ENCODE data around the gene NINJ1. TPM values are rescaled to one million over a fixed set of nuclear protein-coding genes. Genes with fewer than 3 reads are reported as not detected.
"Not testable (repeated sequence)": the region's sequence is repeated elsewhere in the genome, so short reads cannot be mapped to it uniquely, and the experiment has no call there.

The NINJ1 gene
- total RNA-seq, 1 donor from 2014 or later = 11.0 TPM

- Mint-ChIP-seq H3K27me3 (no peaks in the 10 kb centered on the region), H3K9me3 (peaks cover 4% of the 10 kb centered on the region), H3K36me3 (ENCODE audit: low read depth) (no peaks in the 10 kb centered on the region), H3K4me3 (no peak overlapping the region), H3K4me1 (peaks cover 6% of the 10 kb centered on the region), H3K27ac (no peak overlapping the region)
- ATAC-seq (ENCODE audit: low read depth) (no peak), DNase-seq (no peak)
- CTCF ChIA-PET = no interaction called here
- TF ChIP-seq CTCF (IDR thresholded peaks at IDR 0.05) = no peak
- POLR2A ChIA-PET = interaction anchor here (0.9 kb wide), 1 partner anchor 17 kb away, joined by 3 read pairs; the partner anchor contains the start of gene NINJ1
- intact Hi-C loops (cut with micrococcal nuclease) = no loop called here
Observed at GRCh38 chr9:93151097-93151784, 17.2 kb upstream of the NINJ1 start.

- DNase-seq (no peak), ATAC-seq (ENCODE audit: low read depth) (no peak)
- POLR2A ChIA-PET = no interaction called here
- CTCF ChIA-PET = no interaction called here
- H3K9me3 Mint-ChIP-seq = peaks cover 4% of the 10 kb centered on the region
- H3K27me3 Mint-ChIP-seq = no peaks in the 10 kb centered on the region
- intact Hi-C loops (cut with micrococcal nuclease) = no loop called here
- no peak overlapping the region for H3K4me3 Mint-ChIP-seq
- no peak overlapping the region for H3K27ac Mint-ChIP-seq
- no peak for TF ChIP-seq CTCF (IDR thresholded peaks at IDR 0.05)
- peaks cover 10% of the 10 kb centered on the region for H3K4me1 Mint-ChIP-seq
- no peaks in the 10 kb centered on the region for H3K36me3 Mint-ChIP-seq (ENCODE audit: low read depth)
Observed at GRCh38 chr9:93149361-93149760, 15.3 kb upstream of the NINJ1 start.

GRCh38 chr9:93148721-93149120 is 14.7 kb upstream of the NINJ1 start:
- Mint-ChIP-seq H3K4me1 (peaks cover 17% of the 10 kb centered on the region), H3K27me3 (no peaks in the 10 kb centered on the region), H3K36me3 (ENCODE audit: low read depth) (no peaks in the 10 kb centered on the region), H3K27ac (no peak overlapping the region), H3K9me3 (peaks cover 4% of the 10 kb centered on the region), H3K4me3 (no peak overlapping the region)
- TF ChIP-seq CTCF (IDR thresholded peaks at IDR 0.05) = no peak
- ChIA-PET CTCF (no interaction called here), POLR2A (no interaction called here)
- DNase-seq = no peak
- no peak for ATAC-seq (ENCODE audit: low read depth)
- intact Hi-C loops (cut with micrococcal nuclease) = no loop called here

- Mint-ChIP-seq H3K27me3 (no peaks in the 10 kb centered on the region), H3K9me3 (peaks cover 4% of the 10 kb centered on the region), H3K4me1 (peaks cover 24% of the 10 kb centered on the region), H3K4me3 (no peak overlapping the region), H3K27ac (no peak overlapping the region), H3K36me3 (ENCODE audit: low read depth) (no peaks in the 10 kb centered on the region)
- DNase-seq = no peak
- intact Hi-C loops (cut with micrococcal nuclease) = no loop called here
- ChIA-PET POLR2A (no interaction called here), CTCF (no interaction called here)
- TF ChIP-seq CTCF (IDR thresholded peaks at IDR 0.05) = no peak
- ATAC-seq (ENCODE audit: low read depth) = no peak
Observed at GRCh38 chr9:93147632-93148031, 13.6 kb upstream of the NINJ1 start.

GRCh38 chr9:93146696-93147095 is 12.6 kb upstream of the NINJ1 start:
- DNase-seq; H3K4me3 Mint-ChIP-seq; CTCF ChIA-PET; intact Hi-C loops (cut with micrococcal nuclease); H3K27me3 Mint-ChIP-seq; H3K36me3 Mint-ChIP-seq (ENCODE audit: low read depth); H3K9me3 Mint-ChIP-seq: not testable (repeated sequence)
- Mint-ChIP-seq H3K27ac (peak overlapping the region; percentile 16), H3K4me1 (peaks cover 25% of the 10 kb centered on the region)
- peak; percentile 18 for ATAC-seq (ENCODE audit: low read depth)
- POLR2A ChIA-PET = interaction anchor here (0.7 kb wide), 1 partner anchor 27 kb away, joined by 3 read pairs; no protein-coding TSS in a partner anchor
